Rectal smooth muscle tissue (tissue), 1 donor: ENCODE measurements around the gene SELPLG.
"Not testable (repeated sequence)": the region's sequence is repeated elsewhere in the genome, so short reads cannot be mapped to it uniquely, and the experiment has no call there.

Experiments used
- H3K27ac ChIP-seq: one replicate; pipeline ENCODE4 v1.7.0; 2013; ENCODE audit warnings: low read depth, low read length, inconsistent platforms
- H3K27me3 ChIP-seq: one replicate; pipeline ENCODE4 v1.7.0; 2013; ENCODE audit warnings: low read length; ENCODE audit not compliant: control insufficient read depth, insufficient read depth
- H3K36me3 ChIP-seq: one replicate; pipeline ENCODE4 v1.7.0; 2013; ENCODE audit warnings: low read length; ENCODE audit not compliant: control insufficient read depth, insufficient read depth
- H3K4me1 ChIP-seq: one replicate; pipeline ENCODE4 v1.7.0; 2013; ENCODE audit warnings: low read length; ENCODE audit not compliant: control insufficient read depth, insufficient read depth
- H3K4me3 ChIP-seq: one replicate; pipeline ENCODE4 v1.7.0; 2013; ENCODE audit warnings: low read length
- H3K9ac ChIP-seq: one replicate; pipeline ENCODE4 v1.7.0; 2013; ENCODE audit warnings: low read length

SELPLG gene

DNA sequence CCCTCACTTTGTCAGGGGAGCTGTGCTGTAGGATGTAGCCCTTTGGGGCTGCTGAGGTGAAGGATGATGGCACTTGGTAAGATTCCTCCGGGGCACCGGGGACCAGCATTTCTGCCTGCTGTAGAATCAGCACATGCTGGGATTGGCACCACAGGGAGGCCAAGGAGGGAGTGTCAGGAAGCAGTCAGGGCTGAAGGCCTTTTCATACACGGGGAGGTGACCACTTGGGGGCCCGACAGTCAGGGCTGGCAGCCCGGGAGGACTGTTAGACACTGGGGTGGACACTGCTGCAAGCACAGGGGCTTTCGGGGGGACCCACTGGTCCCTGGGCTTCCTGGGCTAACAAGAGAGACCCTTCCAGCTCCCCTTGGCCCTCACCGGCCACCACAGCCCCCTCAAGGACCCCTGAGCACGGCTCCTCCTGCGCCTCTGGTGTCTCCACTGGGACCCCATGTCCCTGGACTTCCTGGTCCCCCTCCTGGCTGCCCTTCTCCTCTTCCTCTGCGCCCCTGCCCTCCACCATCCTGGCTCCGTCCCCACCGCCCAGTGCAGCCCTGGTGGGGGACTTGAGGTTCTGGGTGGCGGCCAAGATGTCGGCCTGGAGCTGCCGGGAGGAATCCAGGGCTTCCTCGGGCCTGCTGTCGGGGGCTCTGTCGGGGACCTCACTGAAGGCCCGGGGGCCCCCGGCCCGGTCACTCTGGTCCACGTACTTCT is 42.3 kb downstream of the SELPLG start:
- Histone ChIP-seq H3K9ac (no peak overlapping the region), H3K27ac (no peak overlapping the region), H3K4me3 (no peak overlapping the region), H3K4me1 (no peaks in the 10 kb centered on the region), H3K36me3 (no peaks in the 10 kb centered on the region), H3K27me3 (no peaks in the 10 kb centered on the region)

DNA sequence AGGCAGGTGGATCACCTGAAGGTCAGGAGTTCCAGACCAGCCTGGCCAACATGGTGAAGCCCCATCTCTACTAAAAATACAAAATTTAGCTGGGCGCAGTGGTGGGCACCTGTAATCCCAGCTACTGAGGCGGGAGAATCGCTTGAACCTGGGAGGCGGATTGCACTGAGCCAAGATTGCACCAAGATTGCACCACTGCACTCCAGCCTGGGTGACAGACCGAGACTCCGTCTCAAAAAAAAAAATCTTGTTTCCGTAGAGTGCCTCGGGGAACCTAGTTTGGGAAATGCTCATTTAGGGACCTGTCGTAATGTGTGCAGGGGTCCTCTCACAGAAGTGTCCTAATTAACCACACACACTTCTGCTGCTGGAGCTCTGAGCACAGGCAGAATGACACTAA is 43.2 kb downstream of the SELPLG start:
- H3K27me3 ChIP-seq, H3K4me1 ChIP-seq, H3K9ac ChIP-seq, H3K27ac ChIP-seq, H3K36me3 ChIP-seq, H3K4me3 ChIP-seq: not testable (repeated sequence)

DNA sequence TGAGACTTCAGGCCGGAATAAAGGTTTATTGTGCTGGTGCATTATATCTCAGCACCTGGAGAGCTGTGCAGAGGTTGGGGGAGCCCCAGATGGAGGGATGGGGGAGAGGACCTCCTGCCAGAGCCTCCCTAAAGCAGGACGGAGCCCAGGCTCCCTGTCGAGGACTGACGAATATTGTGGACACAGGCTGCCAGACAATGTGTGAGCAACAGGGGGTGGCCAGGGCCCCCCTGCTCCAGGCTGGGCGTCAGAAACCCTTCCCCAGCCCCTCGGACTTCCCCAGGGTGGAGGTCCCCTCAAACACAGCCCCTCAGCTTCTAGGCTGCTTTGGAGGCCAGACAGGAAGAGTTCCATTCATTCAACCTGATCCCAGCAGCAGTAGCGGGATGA is 43.9 kb downstream of the SELPLG start:
- Histone ChIP-seq H3K36me3 (no peaks in the 10 kb centered on the region), H3K27me3 (no peaks in the 10 kb centered on the region), H3K27ac (no peak overlapping the region), H3K4me3 (no peak overlapping the region), H3K9ac (no peak overlapping the region), H3K4me1 (no peaks in the 10 kb centered on the region)

DNA sequence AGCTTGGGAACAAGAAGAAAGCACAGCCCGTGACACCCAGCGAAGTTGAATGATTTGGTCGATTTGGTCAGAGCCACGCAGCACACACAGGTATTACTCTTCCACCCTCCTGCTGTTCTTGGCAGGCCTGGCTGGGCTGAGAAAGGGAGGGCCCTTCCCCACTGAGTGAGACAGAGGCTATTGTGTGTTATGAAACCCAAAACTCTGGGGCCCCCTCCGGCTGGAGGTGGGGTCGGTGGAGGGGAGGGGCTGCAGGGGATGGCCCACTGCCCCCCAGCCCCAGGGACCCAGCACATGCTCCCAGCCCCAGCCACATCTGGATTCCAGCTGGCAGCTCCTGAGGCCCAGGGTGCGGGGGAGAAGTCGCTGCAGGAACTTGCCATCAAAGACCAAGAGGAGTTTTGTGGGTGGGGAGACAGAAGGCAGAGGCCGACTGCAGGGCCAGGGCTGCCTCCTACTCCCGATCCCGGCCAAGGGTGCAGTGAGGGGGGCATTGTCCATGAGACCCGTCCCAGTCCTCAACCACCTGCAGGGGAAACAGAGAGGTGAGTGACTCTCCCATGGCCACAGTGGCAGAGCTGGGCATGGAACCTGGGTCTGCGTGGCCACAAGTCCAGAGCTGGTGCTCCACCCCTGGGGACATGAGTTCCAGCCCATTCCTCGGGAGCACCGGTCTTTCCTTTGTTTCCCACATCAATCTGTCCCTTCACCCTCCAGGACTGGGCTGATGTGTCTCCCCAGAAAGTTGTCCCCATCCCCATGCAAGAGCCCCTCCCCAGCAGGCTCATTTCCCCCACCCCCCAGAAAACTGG is 44.5 kb downstream of the SELPLG start:
- H3K4me1 ChIP-seq = no peaks in the 10 kb centered on the region
- no peaks in the 10 kb centered on the region for H3K27me3 ChIP-seq
- no peak overlapping the region for H3K27ac ChIP-seq
- H3K36me3 ChIP-seq = no peaks in the 10 kb centered on the region
- H3K4me3 ChIP-seq = no peak overlapping the region
- no peak overlapping the region for H3K9ac ChIP-seq

DNA sequence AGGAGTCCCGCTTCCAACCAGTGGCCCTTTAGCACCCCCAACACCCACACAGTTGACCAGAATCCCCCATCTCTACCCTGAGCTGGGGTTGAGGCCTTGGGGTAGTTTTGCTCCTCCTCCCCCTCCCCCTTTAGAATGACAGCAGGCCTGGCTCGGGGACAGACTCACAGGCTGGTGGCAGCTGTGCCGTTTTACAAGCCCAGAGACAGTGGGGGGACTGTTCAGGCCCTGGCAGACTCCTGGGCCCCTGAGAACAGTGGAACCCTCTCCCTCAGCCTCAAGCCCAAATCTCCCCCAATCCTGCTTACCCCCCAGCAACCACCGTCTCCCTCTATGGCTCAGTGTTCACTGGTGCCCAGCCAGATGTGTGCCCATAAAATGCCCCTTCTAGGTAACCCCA is 45.9 kb downstream of the SELPLG start:
- Histone ChIP-seq H3K27me3 (no peaks in the 10 kb centered on the region), H3K4me3 (no peak overlapping the region), H3K27ac (no peak overlapping the region), H3K9ac (no peak overlapping the region), H3K36me3 (no peaks in the 10 kb centered on the region), H3K4me1 (no peaks in the 10 kb centered on the region)

DNA sequence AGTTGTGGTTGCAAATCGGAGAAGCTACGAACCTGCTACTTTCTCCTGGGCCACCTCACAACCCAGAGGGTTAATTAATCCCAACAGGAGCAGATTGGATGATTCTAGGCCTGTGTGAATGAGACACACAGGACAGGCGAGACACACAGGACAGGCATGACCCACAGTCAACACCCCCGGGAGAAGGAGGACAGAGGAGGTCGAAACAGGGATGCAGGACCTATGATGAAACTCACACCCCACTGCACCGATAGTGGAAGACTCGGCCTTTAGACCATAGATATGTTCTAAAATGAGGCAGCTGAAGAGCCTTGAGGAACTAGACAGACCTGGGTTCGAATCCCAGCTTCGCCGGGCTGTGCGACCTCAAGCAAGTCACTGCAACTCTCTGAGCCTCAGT is 47.4 kb downstream of the SELPLG start:
- H3K9ac ChIP-seq = no peak overlapping the region
- no peak overlapping the region for H3K4me3 ChIP-seq
- no peaks in the 10 kb centered on the region for H3K36me3 ChIP-seq
- H3K27ac ChIP-seq = no peak overlapping the region
- H3K27me3 ChIP-seq = no peaks in the 10 kb centered on the region
- no peaks in the 10 kb centered on the region for H3K4me1 ChIP-seq

DNA sequence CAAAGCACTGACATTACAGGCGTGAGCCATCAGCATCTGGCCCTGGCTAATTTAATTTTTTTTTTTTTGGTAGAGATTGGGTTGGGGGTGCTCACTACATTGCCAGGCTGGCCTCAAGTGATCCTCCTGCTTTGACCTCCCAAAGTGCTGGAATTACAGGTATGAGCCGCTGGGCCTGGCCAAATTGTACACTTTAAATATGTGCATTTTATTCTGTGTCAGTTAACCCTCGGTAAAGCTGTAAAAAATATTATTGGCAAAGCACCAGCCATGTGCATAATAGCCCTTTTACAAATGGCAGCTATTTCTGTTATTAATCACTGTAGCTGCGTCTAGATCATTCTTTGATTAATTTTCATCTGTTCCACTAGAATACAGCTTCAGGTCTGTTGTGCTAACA is 47.8 kb downstream of the SELPLG start:
- Histone ChIP-seq H3K4me1 (no peaks in the 10 kb centered on the region), H3K36me3 (no peaks in the 10 kb centered on the region), H3K27ac (no peak overlapping the region), H3K9ac (no peak overlapping the region), H3K27me3 (no peaks in the 10 kb centered on the region), H3K4me3 (no peak overlapping the region)

DNA sequence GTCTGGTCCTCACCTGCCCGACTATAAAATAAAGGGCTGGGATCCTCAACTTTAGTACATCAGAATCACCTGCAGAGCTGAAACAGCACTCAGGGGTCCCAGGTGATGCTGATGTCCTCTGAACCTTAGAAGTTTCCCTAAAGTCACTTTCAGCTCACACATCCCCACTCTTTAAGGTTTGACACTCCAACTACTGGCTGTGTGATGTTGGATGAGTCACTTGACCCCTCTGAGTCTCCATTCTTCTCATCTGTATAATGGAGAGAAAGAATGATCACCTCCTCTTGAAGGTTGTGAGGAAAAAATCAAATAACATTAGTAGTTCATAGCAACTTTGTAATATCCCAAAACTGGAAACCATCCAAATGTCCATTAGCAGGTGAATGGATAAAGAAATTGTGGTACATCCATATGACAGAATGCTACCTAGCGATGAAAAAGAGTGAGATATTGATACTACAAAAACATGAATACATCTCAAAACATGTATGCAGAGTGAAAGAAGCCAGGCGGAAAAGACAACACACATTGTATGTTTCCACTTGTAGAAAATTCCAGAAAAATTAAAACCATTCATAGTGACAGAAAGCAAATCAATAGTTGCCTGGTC is 49.1 kb downstream of the SELPLG start:
- Histone ChIP-seq H3K27me3 (no peaks in the 10 kb centered on the region), H3K9ac (no peak overlapping the region), H3K27ac (no peak overlapping the region), H3K36me3 (no peaks in the 10 kb centered on the region), H3K4me3 (no peak overlapping the region), H3K4me1 (no peaks in the 10 kb centered on the region)

DNA sequence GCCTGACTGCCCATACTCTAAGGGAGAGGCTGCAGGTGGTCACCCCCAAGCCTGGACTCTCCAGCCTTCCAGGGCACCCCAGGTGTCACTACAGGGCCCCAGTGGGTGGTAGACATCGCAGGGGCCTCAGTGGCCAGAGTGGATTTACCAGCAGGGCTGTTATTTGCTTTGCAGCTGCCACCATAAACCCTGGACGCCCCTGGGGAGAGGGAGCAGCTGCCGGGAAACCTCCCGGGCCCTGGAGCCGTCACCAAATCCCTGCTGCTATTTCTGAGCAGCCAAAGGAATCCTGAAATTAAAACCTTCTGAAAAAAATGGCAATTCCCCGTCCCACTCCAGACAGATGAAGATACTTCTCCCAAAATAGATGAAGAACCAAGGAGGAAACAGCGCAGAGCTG is 49.7 kb downstream of the SELPLG start:
- H3K4me1 ChIP-seq = no peaks in the 10 kb centered on the region
- H3K27ac ChIP-seq = no peak overlapping the region

DNA sequence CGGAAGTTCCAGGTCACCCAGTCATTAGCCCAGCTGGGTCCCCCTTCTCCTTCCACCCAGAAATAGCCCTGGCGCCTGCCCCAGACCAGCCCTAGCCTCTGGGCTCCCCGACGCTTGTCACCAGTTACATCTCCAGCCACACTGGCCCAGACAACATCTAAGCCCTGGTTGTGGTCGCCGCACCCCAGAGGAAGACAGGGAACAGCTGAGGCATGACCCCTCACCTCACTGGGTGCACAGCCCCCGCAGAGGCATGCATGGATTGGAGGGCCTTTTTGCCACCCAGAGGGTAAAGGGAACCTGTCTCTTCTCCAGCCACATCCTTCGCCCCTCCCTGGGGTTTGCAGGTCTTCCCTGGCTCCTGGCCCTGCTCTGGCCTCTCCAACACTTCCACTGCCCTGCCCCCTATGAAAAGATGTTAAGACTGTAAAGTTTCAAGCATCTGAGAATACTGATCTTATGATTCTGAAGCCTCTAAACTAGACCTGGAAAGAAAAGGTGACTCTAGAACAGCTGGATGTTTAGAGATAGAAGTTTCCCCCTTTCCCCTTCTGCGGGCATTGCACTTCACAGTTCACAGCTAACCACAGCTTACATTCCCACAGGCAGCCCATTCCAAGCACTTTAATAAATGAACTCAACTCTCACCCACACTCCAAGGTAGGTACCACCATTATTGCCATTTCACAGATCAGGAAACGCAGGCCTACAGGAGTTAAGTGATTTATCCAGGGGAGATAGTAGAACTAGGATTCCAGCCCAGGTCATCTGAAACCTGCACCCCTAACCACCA is 50.5 kb downstream of the SELPLG start:
- Histone ChIP-seq H3K4me1 (no peaks in the 10 kb centered on the region), H3K4me3 (no peak overlapping the region), H3K27me3 (no peaks in the 10 kb centered on the region), H3K36me3 (no peaks in the 10 kb centered on the region), H3K27ac (no peak overlapping the region), H3K9ac (no peak overlapping the region)

More for the DNA sequence above, 49.7 kb downstream of the SELPLG start:
- Histone ChIP-seq H3K9ac (no peak overlapping the region), H3K36me3 (no peaks in the 10 kb centered on the region), H3K27me3 (no peaks in the 10 kb centered on the region), H3K4me3 (no peak overlapping the region)

DNA sequence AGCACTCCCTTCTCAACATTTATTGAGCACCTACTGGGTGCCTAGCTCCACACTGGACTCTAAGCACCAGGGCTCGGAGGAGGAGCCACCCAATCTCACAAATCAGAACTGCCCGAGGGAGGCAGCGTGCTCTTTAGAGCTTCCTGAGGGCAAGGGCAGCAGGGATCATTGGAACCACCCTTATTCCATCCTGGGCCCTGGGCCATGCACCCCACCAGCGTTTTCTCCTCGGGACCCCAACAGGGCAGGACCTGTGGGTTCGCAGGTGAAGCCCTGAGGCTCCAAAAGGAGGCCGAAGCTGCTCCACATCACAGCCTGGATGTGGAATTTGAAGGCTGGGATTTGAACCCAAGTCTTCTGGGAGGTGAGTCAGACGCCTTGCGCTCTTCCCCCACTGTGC is 51.2 kb downstream of the SELPLG start:
- H3K27me3 ChIP-seq = no peaks in the 10 kb centered on the region
- no peak overlapping the region for H3K27ac ChIP-seq
- no peaks in the 10 kb centered on the region for H3K36me3 ChIP-seq
- H3K4me1 ChIP-seq = no peaks in the 10 kb centered on the region
- no peak overlapping the region for H3K4me3 ChIP-seq
- no peak overlapping the region for H3K9ac ChIP-seq
